ENCODE measurements around the gene IGF2BP2.

IGF2BP2 gene

GRCh38 chr3:185852635-185853034 lies 27.8 kb upstream of the IGF2BP2 start:
- no peak for DNase-seq (ENCODE audit: low spot score)
- in situ Hi-C loops (cut with MboI; ENCODE audit: low pct_unique_long_range_greater_than_20kb, low sequenced_read_pairs, unreplicated experiment), result no loop called here
- TF ChIP-seq CTCF (IDR thresholded peaks at IDR 0.05; ENCODE audit: extremely low read depth, insufficient read depth, missing control alignments), result no peak

DNA sequence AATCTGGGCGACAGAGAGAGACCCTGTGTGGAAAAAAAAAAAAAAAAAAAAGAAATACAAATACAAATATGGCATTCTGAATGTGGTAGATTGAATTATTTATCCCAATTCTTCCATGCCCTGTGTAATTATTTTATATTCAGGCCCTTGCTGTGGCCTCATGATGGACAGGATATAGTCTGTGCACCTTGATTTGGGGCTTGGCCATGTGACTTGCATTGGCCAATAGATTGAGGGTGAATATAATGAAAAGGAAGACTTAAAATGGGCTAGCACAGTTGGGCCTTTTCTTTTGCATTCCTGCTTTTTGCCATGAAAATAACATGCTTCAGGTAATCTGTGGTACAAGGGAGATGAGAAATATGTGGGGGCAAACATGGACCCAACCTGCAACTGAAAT lies 27.1 kb upstream of the IGF2BP2 start:
- in situ Hi-C loops (cut with MboI; ENCODE audit: low pct_unique_long_range_greater_than_20kb, low sequenced_read_pairs, unreplicated experiment), result no loop called here
- DNase-seq (ENCODE audit: low spot score), result no peak
- TF ChIP-seq CTCF (IDR thresholded peaks at IDR 0.05; ENCODE audit: extremely low read depth, insufficient read depth, missing control alignments), result no peak

GRCh38 chr3:185851046-185851445 lies 26.2 kb upstream of the IGF2BP2 start:
- no peak for DNase-seq (ENCODE audit: low spot score)
- TF ChIP-seq CTCF (IDR thresholded peaks at IDR 0.05; ENCODE audit: extremely low read depth, insufficient read depth, missing control alignments), result no peak
- in situ Hi-C loops (cut with MboI; ENCODE audit: low pct_unique_long_range_greater_than_20kb, low sequenced_read_pairs, unreplicated experiment), result no loop called here

- no peak for TF ChIP-seq CTCF (IDR thresholded peaks at IDR 0.05; ENCODE audit: extremely low read depth, insufficient read depth, missing control alignments)
- in situ Hi-C loops (cut with MboI; ENCODE audit: low pct_unique_long_range_greater_than_20kb, low sequenced_read_pairs, unreplicated experiment), result no loop called here
- no peak for DNase-seq (ENCODE audit: low spot score)
These were observed 22.7 kb upstream of the IGF2BP2 start for GRCh38 chr3:185847506-185847905.

GRCh38 chr3:185846037-185846436 lies 21.2 kb upstream of the IGF2BP2 start:
- no peak for TF ChIP-seq CTCF (IDR thresholded peaks at IDR 0.05; ENCODE audit: extremely low read depth, insufficient read depth, missing control alignments)
- no peak for DNase-seq (ENCODE audit: low spot score)
- in situ Hi-C loops (cut with MboI; ENCODE audit: low pct_unique_long_range_greater_than_20kb, low sequenced_read_pairs, unreplicated experiment), result no loop called here

GRCh38 chr3:185844051-185844450 lies 19.2 kb upstream of the IGF2BP2 start:
- in situ Hi-C loops (cut with MboI; ENCODE audit: low pct_unique_long_range_greater_than_20kb, low sequenced_read_pairs, unreplicated experiment), result no loop called here
- no peak for DNase-seq (ENCODE audit: low spot score)
- no peak for TF ChIP-seq CTCF (IDR thresholded peaks at IDR 0.05; ENCODE audit: extremely low read depth, insufficient read depth, missing control alignments)

GRCh38 chr3:185843635-185844034 lies 18.8 kb upstream of the IGF2BP2 start:
- in situ Hi-C loops (cut with MboI; ENCODE audit: low pct_unique_long_range_greater_than_20kb, low sequenced_read_pairs, unreplicated experiment), result no loop called here
- no peak for TF ChIP-seq CTCF (IDR thresholded peaks at IDR 0.05; ENCODE audit: extremely low read depth, insufficient read depth, missing control alignments)

More at GRCh38 chr3:185843635-185844034, 18.8 kb upstream of the IGF2BP2 start:
- DNase-seq (ENCODE audit: low spot score), result no peak

Data from GM13977 (cell line).